HEK293T (cell line): Measurements from ENCODE around the gene ITGB8.

Experiments
- CTCF ChIA-PET: fragments of 350-600 bp; formaldehyde crosslinking; extraction: SDS; loops from one replicate; lab custom pipeline; 2021; ENCODE audit warnings: antibody characterized with exemption, inconsistent platforms; lab: Yijun Ruan, JAX
- POLR2A ChIA-PET: fragments of 350-600 bp; formaldehyde crosslinking; extraction: SDS; loops from one replicate; lab custom pipeline; 2020; ENCODE audit warnings: antibody characterized with exemption, inconsistent platforms; lab: Yijun Ruan, JAX
- DNase-seq: peaks from one replicate; pipeline ENCODE4 v3.0.0; 2012; ENCODE audit warnings: mixed read lengths; ENCODE audit errors: extremely low spot score
- ARNT ChIP-seq: fragments of 450-650 bp; IDR thresholded peaks from 2 replicates; pipeline ENCODE4 v1.6.1; 2017; ENCODE audit warnings: mild to moderate bottlenecking
- BHLHE40 ChIP-seq: fragments of 450-650 bp; IDR thresholded peaks from 2 replicates; pipeline ENCODE4 v1.6.1; 2016; ENCODE audit warnings: mild to moderate bottlenecking, moderate library complexity, borderline replicate concordance
- CTBP1 ChIP-seq: fragments of 450-650 bp; IDR thresholded peaks from 2 replicates; pipeline ENCODE4 v1.6.1; 2016; ENCODE audit warnings: borderline replicate concordance
- ELF4 ChIP-seq: fragments of 450-650 bp; IDR thresholded peaks from 2 replicates; pipeline ENCODE4 v1.6.1; 2017; ENCODE audit warnings: antibody characterized with exemption
- FOXA1 ChIP-seq: fragments of 450-650 bp; IDR thresholded peaks from 2 replicates; pipeline ENCODE4 v1.6.1; 2016; ENCODE audit warnings: mild to moderate bottlenecking
- FOXK2 ChIP-seq: fragments of 450-650 bp; IDR thresholded peaks from 2 replicates; pipeline ENCODE4 v1.6.1; 2016; ENCODE audit warnings: mild to moderate bottlenecking
- FOXM1 ChIP-seq: fragments of 450-650 bp; IDR thresholded peaks from 2 replicates; pipeline ENCODE4 v1.6.1; 2017; ENCODE audit warnings: mild to moderate bottlenecking, borderline replicate concordance
- HDGF ChIP-seq: fragments of 450-650 bp; IDR thresholded peaks from 2 replicates; pipeline ENCODE4 v1.6.1; 2017; ENCODE audit warnings: antibody characterized with exemption, borderline replicate concordance
- L3MBTL2 ChIP-seq: fragments of 450-650 bp; conservative IDR thresholded peaks from 2 replicates; pipeline ENCODE4 v1.6.1; 2016; ENCODE audit warnings: mild to moderate bottlenecking
- LEF1 ChIP-seq: fragments of 450-650 bp; IDR thresholded peaks from 2 replicates; pipeline ENCODE4 v1.6.1; 2017; ENCODE audit warnings: mild to moderate bottlenecking, borderline replicate concordance
- NFRKB ChIP-seq: fragments of 450-650 bp; IDR thresholded peaks from 2 replicates; pipeline ENCODE4 v1.6.1; 2016; ENCODE audit warnings: mild to moderate bottlenecking, moderate library complexity
- SP1 ChIP-seq: fragments of 450-650 bp; IDR thresholded peaks from 2 replicates; pipeline ENCODE4 v1.6.1; 2017
- SUZ12 ChIP-seq: fragments of 450-650 bp; IDR thresholded peaks from 2 replicates; pipeline ENCODE4 v1.6.1; 2016; ENCODE audit warnings: mild to moderate bottlenecking
- TARDBP ChIP-seq: fragments of 450-650 bp; IDR thresholded peaks from 2 replicates; pipeline ENCODE4 v1.6.1; 2016
- ZNF384 ChIP-seq: fragments of 450-650 bp; IDR thresholded peaks from 2 replicates; pipeline ENCODE4 v1.6.1; 2016
- TF ChIP-seq, protein P1 (sequence below): fragments of 450-650 bp; IDR thresholded peaks from 2 replicates; pipeline ENCODE4 v1.6.1; 2016

The ITGB8 gene

GRCh38 chr7:20409961-20410360, 79.3 kb downstream of the ITGB8 start:
- DNase-seq, result no peak
- ChIA-PET POLR2A (no interaction called here), CTCF (interaction anchor here (0.6 kb wide), 1 partner anchor 139 kb away, joined by 3 read pairs; no protein-coding TSS in a partner anchor)
- TF ChIP-seq L3MBTL2 (no peak), SUZ12 (no peak), ZNF384 (no peak), FOXM1 (no peak), TARDBP (no peak), ELF4 (no peak), CTBP1 (no peak), LEF1 (no peak), FOXA1 (no peak), NFRKB (no peak), ARNT (no peak), HDGF (no peak), BHLHE40 (no peak), FOXK2 (no peak), SP1 (no peak)
- TF ChIP-seq, protein P1, sequence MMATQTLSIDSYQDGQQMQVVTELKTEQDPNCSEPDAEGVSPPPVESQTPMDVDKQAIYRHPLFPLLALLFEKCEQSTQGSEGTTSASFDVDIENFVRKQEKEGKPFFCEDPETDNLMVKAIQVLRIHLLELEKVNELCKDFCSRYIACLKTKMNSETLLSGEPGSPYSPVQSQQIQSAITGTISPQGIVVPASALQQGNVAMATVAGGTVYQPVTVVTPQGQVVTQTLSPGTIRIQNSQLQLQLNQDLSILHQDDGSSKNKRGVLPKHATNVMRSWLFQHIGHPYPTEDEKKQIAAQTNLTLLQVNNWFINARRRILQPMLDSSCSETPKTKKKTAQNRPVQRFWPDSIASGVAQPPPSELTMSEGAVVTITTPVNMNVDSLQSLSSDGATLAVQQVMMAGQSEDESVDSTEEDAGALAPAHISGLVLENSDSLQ, result no peak

DNA sequence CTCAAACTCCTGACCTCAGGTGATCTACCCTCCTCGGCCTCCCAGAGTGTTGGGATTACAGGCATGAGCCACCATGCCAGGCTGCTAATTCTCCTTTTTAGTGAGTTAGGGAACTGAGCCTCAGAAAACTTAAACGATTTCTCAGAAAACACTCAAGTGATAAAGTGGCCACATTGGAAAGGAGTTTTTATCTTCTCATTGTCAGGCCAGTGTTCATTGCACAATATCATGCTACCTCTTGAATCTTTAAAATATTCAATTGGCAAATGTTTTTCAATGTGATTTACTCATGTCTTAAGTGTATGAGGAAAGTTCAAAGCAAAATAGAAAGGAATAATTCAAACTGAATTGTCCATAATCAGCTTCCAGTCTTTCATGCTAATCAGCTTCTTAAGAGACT, 80.7 kb downstream of the ITGB8 start:
- TF ChIP-seq SUZ12 (no peak), NFRKB (no peak), LEF1 (no peak), TARDBP (no peak), FOXM1 (no peak), CTBP1 (no peak), FOXA1 (no peak), HDGF (no peak), ARNT (no peak), ELF4 (no peak), SP1 (no peak), BHLHE40 (no peak), ZNF384 (no peak)
- TF ChIP-seq, protein P1, result no peak
- ChIA-PET CTCF (no interaction called here), POLR2A (no interaction called here)

DNA sequence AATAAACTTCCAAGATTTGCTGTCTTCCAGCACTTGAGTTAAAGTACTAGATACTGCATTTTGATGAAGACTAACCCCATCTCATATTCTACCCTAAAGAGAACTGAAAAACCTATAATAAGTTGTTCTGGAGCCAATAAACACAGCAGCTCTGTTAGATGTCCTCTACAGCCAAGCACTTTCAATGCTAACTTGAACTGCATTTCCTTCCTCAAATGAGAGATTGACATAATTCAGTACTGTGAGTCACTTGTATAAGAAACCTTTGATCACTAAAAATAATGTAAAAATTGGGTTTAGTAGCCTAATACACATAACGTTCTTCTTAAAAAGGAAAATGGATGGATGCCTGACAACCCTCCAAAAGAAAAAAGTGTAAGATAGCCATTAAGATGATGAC, 81.3 kb downstream of the ITGB8 start:
- POLR2A ChIA-PET, result no interaction called here
- no peak for TF ChIP-seq FOXK2
- no peak for TF ChIP-seq ZNF384
- TF ChIP-seq BHLHE40, result no peak
- CTCF ChIA-PET, result no interaction called here
- DNase-seq, result no peak

More for the DNA sequence above, 80.7 kb downstream of the ITGB8 start:
- no peak for DNase-seq

DNA sequence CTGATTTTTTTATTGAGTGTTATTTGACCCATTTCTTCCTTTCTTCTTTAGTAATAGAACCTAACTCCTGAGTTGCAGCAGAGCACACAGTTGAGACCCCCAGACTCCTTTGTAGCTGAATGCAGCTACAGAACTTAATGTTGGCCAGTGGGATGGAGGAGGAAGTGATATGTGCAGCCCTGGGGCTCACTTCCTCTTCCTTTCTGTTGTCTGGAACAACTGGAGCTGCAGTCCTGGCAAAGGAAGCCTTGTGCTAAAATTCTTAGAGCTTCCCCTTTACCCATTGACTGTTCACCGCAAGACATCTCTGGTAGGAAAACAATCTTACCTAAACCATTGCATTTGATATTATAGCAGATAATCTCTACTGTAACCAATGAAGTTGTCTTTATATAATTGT, 86.6 kb downstream of the ITGB8 start:
- TF ChIP-seq ZNF384 (no peak), LEF1 (no peak), FOXM1 (no peak), SP1 (no peak), CTBP1 (no peak), NFRKB (no peak), SUZ12 (no peak), TARDBP (no peak), ARNT (no peak), FOXA1 (no peak), L3MBTL2 (no peak), HDGF (no peak), ELF4 (no peak)
- TF ChIP-seq, protein P1, result no peak
- POLR2A ChIA-PET, result no interaction called here
- CTCF ChIA-PET, result no interaction called here
- DNase-seq, result no peak

DNA sequence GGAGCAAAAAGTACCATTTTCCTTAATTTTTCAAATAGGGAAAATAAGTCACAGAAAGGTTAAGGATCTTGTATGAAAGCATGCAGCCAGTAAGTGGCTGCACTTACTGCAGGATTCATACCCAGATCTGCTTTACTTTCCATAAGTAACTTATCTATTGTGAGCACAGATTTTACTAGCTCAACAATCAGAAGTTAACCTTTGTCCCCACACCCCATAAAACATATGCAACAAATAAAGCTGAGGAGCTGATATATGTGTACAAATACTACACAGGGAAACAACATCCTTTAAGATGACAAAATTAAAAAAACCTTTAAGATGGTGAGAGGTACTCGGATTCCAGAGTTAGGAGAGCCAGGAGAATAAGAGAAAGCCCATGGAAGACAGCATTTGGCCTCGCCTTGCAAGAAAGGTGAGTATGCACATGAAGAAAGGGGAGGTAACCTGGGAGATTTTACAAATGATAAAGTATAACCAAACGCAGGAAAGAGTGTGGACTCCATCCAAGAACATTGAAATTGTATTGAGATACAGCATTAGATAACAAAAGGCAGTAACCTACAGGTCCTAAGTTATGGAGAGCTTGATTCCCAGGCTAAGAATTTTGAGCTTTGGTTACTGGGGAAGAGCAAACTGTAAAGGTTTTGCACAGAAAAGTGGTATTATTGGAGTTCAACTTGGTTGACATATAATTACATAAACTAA, 87.1 kb downstream of the ITGB8 start:
- CTCF ChIA-PET, result no interaction called here
- DNase-seq, result no peak
- POLR2A ChIA-PET, result no interaction called here
- no peak for TF ChIP-seq LEF1
- no peak for TF ChIP-seq HDGF
- no peak for TF ChIP-seq ARNT
- no peak for TF ChIP-seq CTBP1
- TF ChIP-seq, protein P1, result no peak
- TF ChIP-seq ELF4, result no peak
- no peak for TF ChIP-seq BHLHE40
- no peak for TF ChIP-seq FOXA1
- no peak for TF ChIP-seq TARDBP
- TF ChIP-seq ZNF384, result no peak
- TF ChIP-seq SUZ12, result no peak
- TF ChIP-seq NFRKB, result no peak
- no peak for TF ChIP-seq FOXK2
- TF ChIP-seq FOXM1, result no peak
- no peak for TF ChIP-seq L3MBTL2
- TF ChIP-seq SP1, result no peak
